ENCODE measurements around the gene TGFB1I1. TPM values are rescaled to one million over a fixed set of nuclear protein-coding genes. Genes with fewer than 3 reads are reported as not detected.
A peak's percentile ranks its signal among the peaks of the same experiment; 100 is the strongest.

TGFB1I1 gene
- total RNA-seq, 3 donors from 2014 or later (not counting 1 experiment from before 2014, with no cell fraction given), result 0.72 to 1.3 (median 0.78) TPM

GRCh38 chr16:31487071-31487719 is 15.2 kb downstream of the TGFB1I1 start:
- peak overlapping the region; percentile 89 for H3K4me3 Mint-ChIP-seq
- H3K36me3 Mint-ChIP-seq, result no peaks in the 10 kb centered on the region
- peaks cover 19% of the 10 kb centered on the region for H3K4me1 ChIP-seq (ENCODE audit: control insufficient read depth, insufficient read depth, low read length)
- no peaks in the 10 kb centered on the region for H3K9me3 Mint-ChIP-seq
- peak overlapping the region; percentile 51 for H3K4me3 ChIP-seq (ENCODE audit: low read length)
- no peak overlapping the region for H3K27ac Mint-ChIP-seq
- TF ChIP-seq, protein P1, sequence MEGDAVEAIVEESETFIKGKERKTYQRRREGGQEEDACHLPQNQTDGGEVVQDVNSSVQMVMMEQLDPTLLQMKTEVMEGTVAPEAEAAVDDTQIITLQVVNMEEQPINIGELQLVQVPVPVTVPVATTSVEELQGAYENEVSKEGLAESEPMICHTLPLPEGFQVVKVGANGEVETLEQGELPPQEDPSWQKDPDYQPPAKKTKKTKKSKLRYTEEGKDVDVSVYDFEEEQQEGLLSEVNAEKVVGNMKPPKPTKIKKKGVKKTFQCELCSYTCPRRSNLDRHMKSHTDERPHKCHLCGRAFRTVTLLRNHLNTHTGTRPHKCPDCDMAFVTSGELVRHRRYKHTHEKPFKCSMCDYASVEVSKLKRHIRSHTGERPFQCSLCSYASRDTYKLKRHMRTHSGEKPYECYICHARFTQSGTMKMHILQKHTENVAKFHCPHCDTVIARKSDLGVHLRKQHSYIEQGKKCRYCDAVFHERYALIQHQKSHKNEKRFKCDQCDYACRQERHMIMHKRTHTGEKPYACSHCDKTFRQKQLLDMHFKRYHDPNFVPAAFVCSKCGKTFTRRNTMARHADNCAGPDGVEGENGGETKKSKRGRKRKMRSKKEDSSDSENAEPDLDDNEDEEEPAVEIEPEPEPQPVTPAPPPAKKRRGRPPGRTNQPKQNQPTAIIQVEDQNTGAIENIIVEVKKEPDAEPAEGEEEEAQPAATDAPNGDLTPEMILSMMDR (IDR thresholded peaks at IDR 0.05), result no peak
- 5% methylated on average over 48 of the region's 48 CpGs for WGBS (ENCODE audit: insufficient coverage)
- H3K4me1 Mint-ChIP-seq, result peaks cover 7% of the 10 kb centered on the region in 2 donors
- intact Hi-C loops (cut with micrococcal nuclease), result no loop called here
- H3K27ac ChIP-seq (ENCODE audit: low read length), result no peak overlapping the region
- no peaks in the 10 kb centered on the region for H3K36me3 ChIP-seq (ENCODE audit: control insufficient read depth, insufficient read depth, low read length)
- H3K27me3 Mint-ChIP-seq (ENCODE audit: low read depth in 2 of 2), result peaks cover 10 to 12% of the 10 kb centered on the region in 2 donors
- H3K9me3 ChIP-seq (ENCODE audit: control insufficient read depth, insufficient read depth, low read length), result no peaks in the 10 kb centered on the region
- H3K27me3 ChIP-seq (ENCODE audit: control insufficient read depth, insufficient read depth, low read length), result no peaks in the 10 kb centered on the region
- DNase-seq (no peak), ATAC-seq (no peak)

DNA sequence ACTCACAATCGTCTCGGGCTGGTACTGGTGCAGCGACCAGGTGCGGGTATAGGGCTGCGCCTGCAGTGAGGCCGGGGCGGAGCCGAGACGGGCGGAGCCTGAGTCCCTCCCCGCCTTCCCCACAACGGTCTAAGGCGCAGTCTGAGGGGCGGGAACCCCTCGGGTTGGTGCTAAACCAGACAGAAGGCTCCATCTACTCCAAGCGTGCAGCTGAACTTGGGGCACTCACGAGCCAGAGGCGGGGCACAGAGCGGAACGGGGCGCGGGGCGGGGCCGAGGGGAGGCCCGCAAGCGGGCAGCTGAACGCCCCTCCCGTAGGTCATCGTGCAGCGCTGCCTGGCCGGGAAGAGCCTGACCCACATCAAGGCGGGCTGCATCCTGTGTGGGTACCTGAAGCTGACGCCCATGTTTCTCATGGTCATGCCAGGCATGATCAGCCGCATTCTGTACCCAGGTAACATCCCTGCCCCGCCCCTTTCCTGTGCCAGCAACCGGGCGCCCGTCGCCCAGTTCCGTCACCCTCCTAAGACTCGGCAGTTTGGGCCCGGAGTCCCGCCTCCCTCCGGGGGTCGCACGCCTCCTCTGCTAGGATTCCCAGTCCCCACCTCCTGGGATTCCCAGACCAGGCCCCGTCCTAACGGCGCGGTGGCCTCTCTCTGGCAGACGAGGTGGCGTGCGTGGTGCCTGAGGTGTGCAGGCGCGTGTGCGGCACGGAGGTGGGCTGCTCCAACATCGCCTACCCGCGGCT is 15.9 kb downstream of the TGFB1I1 start:
- Mint-ChIP-seq H3K4me3 (peak overlapping the region; percentile 89), H3K9me3 (no peaks in the 10 kb centered on the region), H3K36me3 (no peaks in the 10 kb centered on the region), H3K4me1 (peaks cover 7% of the 10 kb centered on the region in 2 donors), H3K27me3 (ENCODE audit: low read depth in 2 of 2) (peaks cover 6 to 10% of the 10 kb centered on the region in 2 donors), H3K27ac (no peak overlapping the region)
- intact Hi-C loops (cut with micrococcal nuclease), result no loop called here
- H3K4me1 ChIP-seq (ENCODE audit: control insufficient read depth, insufficient read depth, low read length), result peaks cover 19% of the 10 kb centered on the region
- TF ChIP-seq, protein P1 (IDR thresholded peaks at IDR 0.05), result no peak
- H3K27ac ChIP-seq (ENCODE audit: low read length), result no peak overlapping the region
- peak overlapping the region; percentile 51 for H3K4me3 ChIP-seq (ENCODE audit: low read length)
- whole genome bisulfite sequencing (ENCODE audit: insufficient coverage), result 2% methylated on average over 60 of the region's 60 CpGs
- H3K36me3 ChIP-seq (ENCODE audit: control insufficient read depth, insufficient read depth, low read length), result peaks cover 5% of the 10 kb centered on the region
- ATAC-seq (peak; percentile 85 to 90 (median 88)), DNase-seq (peak; percentile 51 to 89)
- no peaks in the 10 kb centered on the region for H3K27me3 ChIP-seq (ENCODE audit: control insufficient read depth, insufficient read depth, low read length)
- H3K9me3 ChIP-seq (ENCODE audit: control insufficient read depth, insufficient read depth, low read length), result no peaks in the 10 kb centered on the region

DNA sequence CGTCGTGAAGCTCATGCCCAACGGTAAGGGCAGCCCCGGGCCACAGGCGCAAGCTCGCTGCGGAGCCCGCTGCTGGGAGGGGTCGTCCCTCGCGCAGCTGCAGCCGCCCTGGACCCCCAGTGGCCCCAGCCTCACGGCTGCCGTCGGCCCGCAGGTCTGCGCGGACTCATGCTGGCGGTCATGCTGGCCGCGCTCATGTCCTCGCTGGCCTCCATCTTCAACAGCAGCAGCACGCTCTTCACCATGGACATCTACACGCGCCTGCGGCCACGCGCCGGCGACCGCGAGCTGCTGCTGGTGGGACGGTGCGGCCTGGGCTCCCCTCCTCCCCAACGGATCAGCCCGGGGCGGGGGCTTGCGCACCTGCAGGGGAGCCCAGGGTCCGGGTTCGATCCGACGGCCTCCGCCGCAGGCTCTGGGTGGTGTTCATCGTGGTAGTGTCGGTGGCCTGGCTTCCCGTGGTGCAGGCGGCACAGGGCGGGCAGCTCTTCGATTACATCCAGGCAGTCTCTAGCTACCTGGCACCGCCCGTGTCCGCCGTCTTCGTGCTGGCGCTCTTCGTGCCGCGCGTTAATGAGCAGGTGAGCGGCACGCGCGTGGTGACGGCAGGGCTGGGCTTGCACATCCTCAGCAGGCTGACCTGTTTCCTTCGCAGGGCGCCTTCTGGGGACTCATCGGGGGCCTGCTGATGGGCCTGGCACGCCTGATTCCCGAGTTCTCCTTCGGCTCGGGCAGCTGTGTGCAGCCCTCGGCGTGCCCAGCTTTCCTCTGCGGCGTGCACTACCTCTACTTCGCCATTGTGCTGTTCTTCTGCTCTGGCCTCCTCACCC is 16.7 kb downstream of the TGFB1I1 start:
- Histone ChIP-seq H3K4me1 (ENCODE audit: control insufficient read depth, insufficient read depth, low read length) (peaks cover 19% of the 10 kb centered on the region), H3K36me3 (ENCODE audit: control insufficient read depth, insufficient read depth, low read length) (peaks cover 6% of the 10 kb centered on the region), H3K4me3 (ENCODE audit: low read length) (peak overlapping the region; percentile 51), H3K27ac (ENCODE audit: low read length) (no peak overlapping the region), H3K27me3 (ENCODE audit: control insufficient read depth, insufficient read depth, low read length) (no peaks in the 10 kb centered on the region), H3K9me3 (ENCODE audit: control insufficient read depth, insufficient read depth, low read length) (no peaks in the 10 kb centered on the region)
- DNase-seq (peak in 1 of 2 donors; percentile 42), ATAC-seq (no peak)
- H3K4me1 Mint-ChIP-seq, result peaks cover 7% of the 10 kb centered on the region in 2 donors
- H3K4me3 Mint-ChIP-seq, result peak overlapping the region; percentile 89
- no peaks in the 10 kb centered on the region for H3K36me3 Mint-ChIP-seq
- intact Hi-C loops (cut with micrococcal nuclease), result no loop called here
- no peak overlapping the region for H3K27ac Mint-ChIP-seq
- peaks cover 6 to 10% of the 10 kb centered on the region in 2 donors for H3K27me3 Mint-ChIP-seq (ENCODE audit: low read depth in 2 of 2)
- TF ChIP-seq, protein P1 (IDR thresholded peaks at IDR 0.05), result no peak
- no peaks in the 10 kb centered on the region for H3K9me3 Mint-ChIP-seq
- 72% methylated on average over 77 of the region's 77 CpGs for WGBS (ENCODE audit: insufficient coverage)
